ENCODE results near the gene ATP8B4. TPM values are rescaled to one million over a fixed set of nuclear protein-coding genes. Genes with fewer than 3 reads are reported as not detected.
"Not testable (repeated sequence)": the region's sequence is repeated elsewhere in the genome, so short reads cannot be mapped to it uniquely, and the experiment has no call there.

Gene ATP8B4
- total RNA-seq, 1 donor from 2014 or later = 15.1 TPM

DNA sequence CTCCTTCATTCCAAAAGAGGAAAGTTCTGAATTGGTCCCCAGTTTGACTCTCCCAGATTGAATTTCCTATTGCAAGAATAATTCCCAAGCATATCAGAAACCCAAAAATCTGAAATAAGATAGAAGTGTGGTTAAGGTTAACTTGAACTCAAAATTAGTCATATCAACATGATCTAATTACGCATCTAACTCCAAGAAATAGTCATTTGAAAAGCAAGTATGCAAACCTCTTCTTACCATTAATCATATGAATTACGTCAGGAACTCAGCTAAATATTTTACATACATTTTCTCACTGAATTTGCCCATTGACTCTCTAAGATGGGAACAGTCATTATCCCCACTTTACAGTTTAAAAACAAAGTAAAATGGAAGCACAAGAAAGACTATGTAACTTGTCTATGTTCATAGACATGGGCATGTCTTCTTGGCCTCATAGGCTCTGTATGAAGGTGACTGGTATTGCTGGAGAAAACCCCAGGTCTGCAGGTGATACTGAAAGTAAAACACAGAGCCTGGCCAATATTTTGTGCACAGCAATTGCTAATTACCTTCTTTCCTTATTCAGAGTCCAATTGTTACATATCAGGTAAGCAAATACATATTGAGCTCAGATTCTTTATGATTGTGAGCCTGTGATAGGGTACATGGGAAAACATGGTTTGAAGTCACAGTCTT lies 139.2 kb downstream of the ATP8B4 start:
- H3K27me3 ChIP-seq = no peaks in the 10 kb centered on the region
- H3K4me1 ChIP-seq = no peaks in the 10 kb centered on the region
- TF ChIP-seq, protein P1, sequence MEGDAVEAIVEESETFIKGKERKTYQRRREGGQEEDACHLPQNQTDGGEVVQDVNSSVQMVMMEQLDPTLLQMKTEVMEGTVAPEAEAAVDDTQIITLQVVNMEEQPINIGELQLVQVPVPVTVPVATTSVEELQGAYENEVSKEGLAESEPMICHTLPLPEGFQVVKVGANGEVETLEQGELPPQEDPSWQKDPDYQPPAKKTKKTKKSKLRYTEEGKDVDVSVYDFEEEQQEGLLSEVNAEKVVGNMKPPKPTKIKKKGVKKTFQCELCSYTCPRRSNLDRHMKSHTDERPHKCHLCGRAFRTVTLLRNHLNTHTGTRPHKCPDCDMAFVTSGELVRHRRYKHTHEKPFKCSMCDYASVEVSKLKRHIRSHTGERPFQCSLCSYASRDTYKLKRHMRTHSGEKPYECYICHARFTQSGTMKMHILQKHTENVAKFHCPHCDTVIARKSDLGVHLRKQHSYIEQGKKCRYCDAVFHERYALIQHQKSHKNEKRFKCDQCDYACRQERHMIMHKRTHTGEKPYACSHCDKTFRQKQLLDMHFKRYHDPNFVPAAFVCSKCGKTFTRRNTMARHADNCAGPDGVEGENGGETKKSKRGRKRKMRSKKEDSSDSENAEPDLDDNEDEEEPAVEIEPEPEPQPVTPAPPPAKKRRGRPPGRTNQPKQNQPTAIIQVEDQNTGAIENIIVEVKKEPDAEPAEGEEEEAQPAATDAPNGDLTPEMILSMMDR (IDR thresholded peaks at IDR 0.05) = no peak
- intact Hi-C loops (cut with DNase I) = no loop called here
- no peaks in the 10 kb centered on the region for H3K36me3 ChIP-seq
- no peak for DNase-seq (ENCODE audit: low spot score in 2 of 2)
- H3K4me3 ChIP-seq = no peak overlapping the region
- H3K27ac ChIP-seq = no peak overlapping the region
- no peaks in the 10 kb centered on the region for H3K9me3 ChIP-seq

DNA sequence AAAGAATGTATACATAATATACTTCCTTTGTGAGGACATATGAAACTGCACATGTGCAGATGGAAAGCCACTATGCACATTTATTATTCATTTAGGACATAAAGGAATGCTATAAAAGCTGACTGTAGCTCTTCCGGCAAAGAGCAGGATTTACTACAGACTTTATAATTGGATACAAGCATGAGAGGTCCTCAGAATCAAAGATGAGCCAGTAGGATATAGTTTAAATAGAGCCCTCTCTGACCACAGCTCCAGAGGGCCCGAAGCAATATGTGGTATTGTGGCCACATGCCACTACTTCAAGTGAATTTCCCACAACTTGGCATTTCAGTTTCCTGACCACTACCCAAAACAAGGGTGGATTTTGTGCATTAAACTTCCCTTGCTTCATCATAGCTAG lies 140.9 kb downstream of the ATP8B4 start:
- no peak overlapping the region for H3K27ac ChIP-seq
- no peaks in the 10 kb centered on the region for H3K27me3 ChIP-seq
- intact Hi-C loops (cut with DNase I) = no loop called here
- DNase-seq (ENCODE audit: low spot score in 2 of 2) = no peak
- no peak overlapping the region for H3K4me3 ChIP-seq
- TF ChIP-seq, protein P1 (IDR thresholded peaks at IDR 0.05) = no peak
- H3K4me1 ChIP-seq = no peaks in the 10 kb centered on the region
- no peaks in the 10 kb centered on the region for H3K36me3 ChIP-seq
- H3K9me3 ChIP-seq = no peaks in the 10 kb centered on the region

DNA sequence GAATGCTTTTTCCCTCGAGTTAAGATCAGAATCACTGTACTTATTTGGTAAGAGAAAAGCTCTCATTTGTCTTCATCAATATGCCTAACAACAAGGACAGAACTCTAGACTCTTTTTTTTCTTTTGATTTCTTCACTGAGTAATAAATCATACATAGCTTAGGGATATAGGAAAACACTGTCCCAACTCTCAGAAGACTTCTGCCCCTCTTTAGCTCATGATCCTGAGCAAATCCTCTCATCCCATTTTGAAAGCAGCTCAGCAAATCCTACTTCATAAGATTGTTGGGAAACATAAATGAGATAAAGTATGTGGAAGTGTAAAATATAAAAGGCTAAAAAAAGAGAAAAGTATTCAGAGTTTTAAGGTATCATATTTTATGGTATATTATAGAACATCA lies 141.7 kb downstream of the ATP8B4 start:
- no peaks in the 10 kb centered on the region for H3K4me1 ChIP-seq
- H3K27me3 ChIP-seq = no peaks in the 10 kb centered on the region
- intact Hi-C loops (cut with DNase I) = no loop called here
- no peaks in the 10 kb centered on the region for H3K36me3 ChIP-seq
- no peak overlapping the region for H3K27ac ChIP-seq
- H3K9me3 ChIP-seq = no peaks in the 10 kb centered on the region
- no peak overlapping the region for H3K4me3 ChIP-seq
- no peak for DNase-seq (ENCODE audit: low spot score in 2 of 2)
- TF ChIP-seq, protein P1 (IDR thresholded peaks at IDR 0.05) = no peak

DNA sequence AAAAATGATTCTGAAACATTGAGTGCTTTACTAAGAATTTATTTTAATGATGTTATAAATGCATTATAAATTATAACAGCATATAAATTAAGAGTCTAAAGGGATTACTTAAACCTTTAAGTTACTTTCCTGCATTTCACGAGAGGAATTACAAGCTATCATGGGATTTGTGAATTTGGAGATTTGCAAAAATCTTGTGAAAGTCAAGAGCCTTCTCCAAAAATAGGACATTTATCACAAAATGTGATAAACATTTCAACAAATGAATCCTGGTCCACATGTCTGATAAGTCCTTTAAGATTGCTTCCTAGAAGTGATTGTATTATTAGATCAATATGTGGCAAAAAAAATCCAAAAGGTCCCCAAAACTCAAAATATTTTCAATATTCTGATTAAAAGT lies 154.5 kb downstream of the ATP8B4 start:
- intact Hi-C loops (cut with DNase I) = no loop called here
- Histone ChIP-seq H3K4me3 (no peak overlapping the region), H3K9me3 (peaks cover 0 to 11% of the 10 kb centered on the region in 2 donors), H3K27ac (no peak overlapping the region), H3K36me3 (no peaks in the 10 kb centered on the region), H3K27me3 (no peaks in the 10 kb centered on the region), H3K4me1 (no peaks in the 10 kb centered on the region)
- TF ChIP-seq, protein P1 (IDR thresholded peaks at IDR 0.05) = no peak
- no peak for DNase-seq (ENCODE audit: low spot score in 2 of 2)

DNA sequence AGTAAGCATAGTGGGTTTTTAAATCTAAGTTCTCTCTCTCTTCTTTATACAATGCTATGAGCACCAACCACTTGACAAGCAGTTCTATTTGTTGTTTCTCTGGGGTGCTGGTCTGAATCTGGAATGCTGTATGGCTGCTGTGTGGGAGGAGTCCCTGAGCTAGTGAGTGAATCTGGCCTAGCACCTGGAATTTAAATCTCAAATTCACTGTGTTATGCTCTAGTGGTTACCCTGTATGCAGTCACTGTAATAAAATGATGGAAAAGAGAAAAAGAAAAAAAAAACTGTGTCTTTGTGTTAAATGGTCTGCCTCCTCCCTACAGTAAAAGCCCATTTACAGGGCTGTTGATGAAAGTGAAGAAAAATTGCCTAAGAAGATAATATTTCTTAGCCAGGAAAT lies 155.0 kb downstream of the ATP8B4 start:
- Histone ChIP-seq H3K36me3 (no peaks in the 10 kb centered on the region), H3K9me3 (peaks cover 0 to 16% of the 10 kb centered on the region in 2 donors), H3K27me3 (no peaks in the 10 kb centered on the region), H3K4me3 (no peak overlapping the region), H3K4me1 (no peaks in the 10 kb centered on the region), H3K27ac (no peak overlapping the region)
- no peak for DNase-seq (ENCODE audit: low spot score in 2 of 2)
- intact Hi-C loops (cut with DNase I) = no loop called here
- TF ChIP-seq, protein P1 (IDR thresholded peaks at IDR 0.05) = no peak

DNA sequence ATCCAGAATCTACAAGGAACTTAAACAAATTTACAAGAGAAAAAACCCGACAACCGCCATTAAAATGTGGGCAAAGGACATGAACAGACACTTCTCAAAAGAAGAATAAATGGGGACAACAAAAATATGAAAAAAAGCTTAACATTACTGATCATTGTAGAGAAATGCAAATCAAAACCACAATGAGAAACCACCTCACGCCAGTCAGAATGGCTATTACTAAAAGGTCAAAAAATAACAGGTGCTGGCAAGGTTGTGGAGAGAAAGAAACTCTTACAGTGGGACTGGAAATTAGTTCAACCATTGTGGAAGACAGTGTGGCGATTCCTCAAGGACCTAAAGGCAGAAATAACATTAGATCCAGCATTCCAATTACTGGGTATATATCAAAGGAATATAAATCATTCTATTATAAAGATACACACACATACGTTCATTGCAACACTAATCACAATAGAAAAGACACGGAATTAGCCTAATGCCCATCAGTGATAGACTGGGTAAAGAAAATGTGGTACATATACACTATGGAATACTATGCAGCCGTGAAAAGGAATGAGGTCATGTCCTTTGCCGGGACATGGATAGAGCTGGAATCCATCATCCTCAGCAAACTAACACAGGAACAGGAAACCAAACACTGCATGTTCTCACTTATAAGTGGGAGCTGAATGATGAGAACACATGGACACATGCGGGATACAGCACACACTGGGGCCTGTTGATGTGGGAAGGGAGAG lies 155.8 kb downstream of the ATP8B4 start:
- H3K4me1 ChIP-seq; H3K27me3 ChIP-seq; intact Hi-C loops (cut with DNase I); DNase-seq (ENCODE audit: low spot score in 2 of 2); H3K36me3 ChIP-seq; H3K27ac ChIP-seq; H3K4me3 ChIP-seq: not testable (repeated sequence)
- H3K9me3 ChIP-seq = peaks cover 0 to 19% of the 10 kb centered on the region in 2 donors
